Suppressor macrophage (primary cell): ENCODE results near the gene CAPN9.
"Not testable (repeated sequence)": the region's sequence is repeated elsewhere in the genome, so short reads cannot be mapped to it uniquely, and the experiment has no call there.

Experiments used
- DNase-seq, 4 experiments: peaks; one replicate each; pipeline ENCODE4 v3.0.0-alpha.2; 2020 to 2022

The CAPN9 gene

DNA sequence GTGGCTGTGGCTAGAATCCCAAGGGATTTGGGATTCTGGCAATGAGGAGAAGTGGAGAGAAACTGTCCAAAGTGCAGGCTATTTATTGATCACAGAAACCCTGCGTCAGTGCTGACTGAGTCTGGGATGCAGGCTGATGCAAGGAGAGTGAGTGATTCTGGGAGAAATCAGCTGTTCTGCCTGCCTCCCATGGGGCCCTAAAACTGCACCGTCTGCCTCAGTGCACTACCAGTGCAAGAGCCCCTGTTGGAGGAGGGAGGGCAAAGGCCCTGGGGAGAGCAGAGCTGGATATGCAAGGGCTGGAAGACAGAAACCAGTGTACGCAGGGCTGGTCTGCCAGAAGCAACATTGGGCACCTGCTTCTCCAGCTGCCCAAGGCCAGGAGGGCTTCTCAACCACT, 78.6 kb downstream of the CAPN9 start:
- DNase-seq = no peak

DNA sequence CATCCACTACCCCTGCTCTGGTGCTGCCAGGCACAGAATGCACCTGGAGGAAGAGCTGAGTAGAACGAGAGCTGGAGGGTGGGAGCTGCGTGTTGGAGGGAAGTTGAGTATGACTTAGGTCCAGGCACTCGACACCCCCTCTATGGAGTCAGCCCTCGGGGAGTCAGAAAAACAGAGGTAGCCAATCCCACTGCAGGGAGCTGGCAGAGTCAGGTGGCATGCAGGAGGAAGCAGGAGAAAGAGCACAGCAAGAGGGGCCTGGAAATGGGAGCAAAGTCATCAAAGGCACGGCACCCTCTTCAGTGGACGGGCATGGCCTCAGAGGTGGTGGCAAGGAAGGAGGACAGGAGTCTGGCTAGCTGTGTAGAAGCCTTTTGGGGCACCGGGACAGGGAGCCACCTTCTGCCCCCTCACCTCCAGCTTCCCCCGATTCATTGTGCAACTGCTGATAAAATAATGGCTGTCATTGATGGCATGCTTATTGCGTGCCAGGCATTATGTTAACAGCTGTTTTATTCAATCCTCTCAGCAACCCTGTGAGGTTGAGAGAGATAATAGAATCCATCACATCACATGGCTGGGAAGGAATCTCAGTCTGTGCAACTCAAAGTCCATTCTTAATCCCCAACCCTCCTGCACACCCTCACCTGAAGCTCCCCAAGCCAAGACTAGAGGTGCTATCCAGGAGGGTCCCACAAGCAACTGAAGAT, 79.1 kb downstream of the CAPN9 start:
- DNase-seq = no peak

DNA sequence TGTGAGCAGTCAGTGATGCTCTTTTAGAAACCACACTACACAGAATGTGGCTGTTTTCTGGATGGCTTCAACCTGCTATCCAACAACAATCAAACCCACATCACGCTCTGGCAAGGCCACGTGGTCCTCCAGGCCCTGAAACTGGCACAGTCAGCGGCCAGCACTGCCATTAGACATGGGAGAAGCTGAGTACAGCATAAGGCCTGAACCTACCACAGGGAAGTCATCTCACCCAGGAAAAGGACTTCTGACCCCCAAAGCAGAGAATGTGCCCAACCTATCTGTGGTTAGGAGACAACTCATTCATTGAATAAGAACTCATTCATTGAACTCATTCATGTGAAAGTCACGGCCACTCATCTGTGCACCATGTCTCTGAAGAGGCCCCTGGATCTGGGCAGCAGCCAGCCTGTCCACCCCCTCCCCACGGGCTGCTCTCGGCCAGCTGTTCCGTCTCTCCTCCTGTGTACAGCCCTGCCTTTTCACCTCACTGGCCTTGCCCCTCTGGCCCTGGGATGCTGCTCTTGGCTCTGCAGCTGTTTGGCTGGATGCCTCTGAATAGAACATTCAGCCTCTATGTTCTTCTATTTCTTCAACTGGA, 80.0 kb downstream of the CAPN9 start:
- no peak for DNase-seq

DNA sequence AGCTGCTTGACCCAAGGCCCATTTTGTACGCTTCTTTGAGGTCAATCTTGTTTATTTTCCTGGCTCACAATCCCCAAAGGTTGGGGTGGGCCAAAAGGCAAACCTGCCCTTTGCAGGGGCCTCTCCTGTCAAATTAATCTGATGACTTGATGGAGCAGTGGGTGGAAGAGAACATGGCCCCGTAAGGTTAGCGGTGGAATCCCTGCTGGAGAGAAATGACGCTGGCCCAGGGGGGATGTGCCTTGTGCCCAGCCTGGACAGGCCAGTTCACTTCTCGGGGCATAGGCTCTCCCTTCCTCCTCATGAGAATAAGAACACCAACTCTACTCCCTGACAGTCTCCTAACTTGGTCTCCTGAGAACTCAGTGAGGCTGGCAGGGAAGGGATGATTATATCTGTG, 80.6 kb downstream of the CAPN9 start:
- no peak for DNase-seq

DNA sequence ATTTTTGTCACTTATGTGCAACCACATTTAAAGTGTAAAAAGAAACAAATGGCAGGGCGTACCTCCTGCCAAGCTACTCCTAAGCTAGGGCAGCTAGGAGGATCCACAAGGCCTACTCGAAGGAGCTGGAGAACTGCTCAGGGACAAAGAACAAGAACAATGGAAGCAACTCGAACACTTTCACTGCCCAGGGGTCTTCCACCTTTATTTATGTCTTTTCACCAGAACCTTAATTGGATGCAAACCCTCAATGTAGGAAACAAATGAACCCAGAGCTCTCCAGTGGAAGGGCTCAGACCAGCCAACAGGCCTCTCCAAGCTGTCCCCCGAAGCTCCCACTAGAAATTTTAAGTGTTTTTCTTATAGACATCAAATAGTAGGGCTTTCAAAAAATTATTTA, 81.2 kb downstream of the CAPN9 start:
- DNase-seq = no peak

DNA sequence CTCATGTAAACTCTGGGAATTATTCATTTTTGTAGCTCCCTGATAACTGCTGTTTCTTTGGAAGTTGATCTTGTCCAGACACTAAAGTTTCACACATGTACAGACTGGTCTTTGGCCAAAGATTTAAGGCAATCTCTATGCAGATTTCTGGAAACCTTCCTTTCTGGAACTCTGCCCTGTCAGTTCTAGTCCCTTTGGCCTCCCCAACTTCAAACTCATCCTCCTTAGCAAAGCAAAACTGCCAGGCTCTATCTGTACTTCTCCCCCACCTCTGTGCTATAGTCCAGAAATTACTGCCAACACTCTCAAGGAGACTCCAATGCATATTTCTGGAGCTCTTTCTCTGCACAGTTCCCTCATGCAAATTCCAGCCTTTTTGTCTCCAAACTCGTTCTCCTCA, 84.6 kb downstream of the CAPN9 start:
- DNase-seq = no peak

DNA sequence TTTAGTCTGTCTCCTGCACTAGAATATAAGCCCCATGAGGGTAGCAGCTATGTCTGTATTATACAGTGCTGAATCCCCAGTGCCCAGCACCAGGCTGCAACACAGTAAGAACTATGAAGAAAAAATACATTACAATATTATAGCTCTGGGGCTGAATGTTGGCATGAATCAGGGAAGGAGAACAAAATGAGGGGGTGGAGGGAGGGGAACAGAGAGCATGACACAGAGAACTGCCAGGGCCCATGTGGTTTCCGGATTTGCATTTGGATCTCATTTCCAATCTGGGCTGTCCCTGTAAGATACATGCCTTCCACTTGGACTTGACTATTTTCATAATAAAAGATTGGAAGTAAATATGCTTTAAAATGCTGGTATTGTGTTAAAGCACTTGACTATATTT, 85.3 kb downstream of the CAPN9 start:
- DNase-seq = peak in 3 of 4 experiments; percentile 9 to 25 (median 20)

DNA sequence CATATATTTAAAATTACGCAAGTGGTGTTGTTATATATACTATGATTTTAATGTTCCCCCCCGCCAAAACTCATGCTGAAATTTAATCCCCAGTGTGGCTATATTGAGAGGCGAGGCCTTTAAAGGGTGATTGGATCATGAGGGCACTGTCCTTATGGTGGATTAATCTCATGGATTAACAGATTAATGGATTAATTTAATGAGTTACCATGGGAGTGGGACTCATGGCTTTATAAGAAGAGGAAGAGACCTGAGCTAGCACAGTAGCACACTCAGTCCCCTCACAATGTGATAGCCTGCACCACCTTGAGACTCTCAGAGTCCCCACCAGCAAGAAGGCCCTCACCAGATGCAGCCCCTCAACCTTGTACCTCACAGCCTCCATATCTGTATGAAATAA, 86.3 kb downstream of the CAPN9 start:
- DNase-seq = no peak

DNA sequence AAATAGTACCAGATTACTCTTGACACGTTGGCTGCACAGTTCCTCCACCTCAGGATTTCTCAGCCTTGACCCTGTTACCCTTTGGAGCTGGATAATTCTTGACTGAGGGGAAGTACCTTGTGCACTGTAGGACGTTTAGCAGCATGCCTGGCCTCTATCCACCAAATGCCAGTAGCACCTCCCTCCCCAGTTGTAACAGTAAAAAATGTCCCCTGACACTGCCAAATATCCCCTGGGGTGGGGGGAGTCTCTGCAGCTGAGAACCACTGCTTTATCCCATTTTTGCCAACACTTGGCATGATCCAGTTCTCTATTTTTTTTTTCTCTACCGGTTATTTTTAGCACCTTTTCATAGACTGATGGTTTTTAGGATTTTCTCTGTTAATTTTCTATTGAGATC, 87.1 kb downstream of the CAPN9 start:
- no peak for DNase-seq

DNA sequence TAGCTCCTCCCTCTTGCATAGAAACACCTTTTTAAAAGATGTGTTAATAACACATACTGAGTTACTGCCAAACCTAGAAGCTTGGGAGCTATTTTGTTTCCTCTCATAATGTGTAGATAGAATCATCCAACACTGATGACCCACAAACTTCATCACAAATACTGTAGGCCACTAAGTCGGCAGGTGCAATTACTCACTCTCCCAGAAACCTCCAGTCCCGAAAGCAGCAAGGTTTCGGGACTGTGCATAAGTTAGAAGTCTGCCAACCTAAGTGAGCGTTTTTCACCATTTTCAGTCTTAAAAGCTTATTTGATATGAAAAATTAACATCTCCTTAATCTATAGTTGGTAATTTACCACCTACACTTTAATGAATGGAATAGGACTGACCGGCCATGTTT, 89.2 kb downstream of the CAPN9 start:
- no peak for DNase-seq

DNA sequence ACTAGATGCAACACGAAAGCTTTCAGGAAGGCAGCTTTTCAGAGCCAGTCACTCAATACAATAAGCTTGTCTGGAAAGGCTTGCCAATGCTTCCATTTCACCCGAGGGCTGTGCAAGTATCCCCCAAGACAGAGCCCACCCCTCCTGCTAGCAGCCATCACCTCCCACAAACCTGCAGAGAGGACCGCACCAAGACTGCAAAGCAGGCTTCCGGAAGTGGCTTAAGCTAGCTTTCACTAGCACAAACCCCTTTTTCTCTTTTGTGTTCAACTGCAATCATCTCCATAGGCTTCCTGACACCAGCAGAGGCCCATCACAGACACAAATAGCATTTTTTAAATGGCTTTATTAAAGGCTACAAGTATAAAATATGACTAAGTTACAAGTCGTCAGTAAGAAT, 89.6 kb downstream of the CAPN9 start:
- no peak for DNase-seq

DNA sequence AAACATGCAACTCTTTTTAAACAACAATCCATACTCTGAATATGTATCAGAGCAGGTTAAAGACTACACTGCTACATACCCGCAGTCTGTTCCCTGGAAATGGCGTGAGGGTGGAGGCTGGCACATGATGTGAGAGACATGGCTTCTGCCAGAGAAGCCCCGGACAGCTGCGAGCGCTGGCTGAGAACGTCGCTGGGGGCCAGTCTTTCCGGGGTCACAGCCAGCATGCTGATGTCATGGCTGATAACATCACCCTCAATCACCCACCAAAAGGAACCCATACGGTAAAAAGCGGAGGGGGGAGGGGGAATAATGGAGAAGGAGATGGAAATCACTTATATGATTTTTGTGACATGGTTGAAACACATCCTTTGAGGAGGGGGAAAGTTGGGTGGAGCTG, 92.0 kb downstream of the CAPN9 start:
- DNase-seq = no peak

DNA sequence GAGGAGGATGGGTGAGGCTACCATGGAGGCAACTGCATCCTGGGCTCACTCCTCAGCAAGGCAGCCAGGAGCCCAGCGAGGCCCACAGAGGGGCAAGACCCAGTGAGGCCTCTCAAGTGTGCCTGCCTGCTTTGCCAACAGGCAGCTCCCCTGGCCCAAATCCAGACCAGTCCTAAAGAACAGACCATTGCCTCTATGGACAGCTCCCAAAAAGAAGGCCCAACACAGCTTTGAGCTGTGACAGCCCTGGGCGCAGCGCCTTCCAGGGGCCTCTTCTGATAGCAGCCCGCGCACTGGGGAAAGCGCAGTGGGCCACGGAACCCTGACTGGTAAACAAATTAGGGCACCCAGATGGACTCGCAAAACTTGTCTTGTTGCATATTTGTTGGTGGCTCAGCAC, 95.6 kb downstream of the CAPN9 start:
- no peak for DNase-seq

DNA sequence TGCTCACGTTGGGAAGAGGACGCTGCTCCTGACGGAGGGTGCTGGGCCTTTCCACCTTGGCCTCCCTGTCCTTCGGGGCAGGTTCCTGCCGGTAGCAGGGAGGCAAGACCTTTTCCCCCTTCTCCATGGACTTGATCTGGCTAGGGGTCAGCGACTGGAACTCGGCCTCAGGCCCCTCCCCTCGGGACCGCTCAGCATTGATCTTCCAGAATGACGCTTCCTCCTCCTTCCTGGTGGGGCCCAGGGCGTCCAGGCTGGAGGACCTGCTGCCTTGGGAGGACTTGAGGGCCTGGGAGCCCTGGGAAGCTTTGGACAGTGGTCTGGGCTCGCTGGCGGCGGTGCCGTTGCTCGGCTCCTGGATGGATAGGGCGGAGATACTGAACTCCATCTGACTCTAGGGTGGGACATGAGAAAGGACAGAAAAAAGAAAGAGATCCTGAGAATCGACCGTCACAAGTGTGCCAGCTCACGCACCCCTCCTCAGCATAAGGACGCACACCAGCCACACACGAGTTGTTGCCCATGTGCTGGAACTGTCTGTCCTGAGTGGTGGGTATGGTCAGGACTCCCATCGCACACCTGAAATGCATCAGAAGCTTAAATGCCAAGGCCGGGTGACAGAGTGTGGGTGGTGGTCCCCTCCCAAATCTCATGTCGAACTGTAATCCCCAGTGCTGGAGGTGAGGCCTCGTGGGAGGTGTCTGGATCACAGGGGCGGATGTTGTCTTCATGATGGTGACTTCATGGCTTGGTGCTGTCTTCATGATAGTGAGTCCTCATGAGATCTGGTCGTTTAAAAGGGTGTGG, 96.5 kb downstream of the CAPN9 start:
- no peak for DNase-seq

DNA sequence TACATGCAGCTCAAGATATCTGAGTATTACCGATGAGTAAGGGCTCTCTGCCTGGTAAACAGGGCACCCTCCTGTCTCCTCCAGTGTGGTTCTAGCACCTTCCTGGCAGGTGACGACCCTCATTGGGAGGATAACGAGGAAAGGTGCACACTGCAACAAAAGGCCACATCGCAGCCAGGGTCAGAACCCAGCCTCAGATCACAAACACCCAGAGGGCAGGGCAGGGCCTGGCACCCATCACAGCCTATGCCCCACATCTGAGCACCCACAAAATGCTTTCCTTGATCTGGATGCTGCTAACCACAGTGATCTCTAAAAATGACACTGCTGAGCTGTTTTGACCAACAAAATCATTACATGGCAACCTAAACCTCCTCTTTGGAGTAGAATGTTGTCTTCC, 97.4 kb downstream of the CAPN9 start:
- DNase-seq = no peak

DNA sequence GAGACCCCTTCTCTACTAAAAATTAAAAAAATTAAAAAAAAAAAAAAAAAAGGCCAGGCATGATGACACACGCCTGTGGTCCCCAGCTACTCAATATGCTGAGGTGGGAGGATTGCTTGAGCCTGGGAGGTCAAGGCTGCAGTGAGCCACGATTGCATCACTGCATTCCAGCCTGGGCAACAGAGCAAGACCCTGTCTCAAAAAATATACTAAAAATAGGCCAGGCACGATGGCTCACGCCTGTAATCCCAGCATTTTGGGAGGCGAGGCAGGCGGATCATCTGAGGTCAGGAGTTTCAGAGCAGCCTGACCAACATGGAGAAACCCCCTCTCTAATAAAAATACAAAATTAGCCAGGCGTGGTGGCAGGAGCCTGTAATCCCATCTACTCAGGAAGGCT, 98.0 kb downstream of the CAPN9 start:
- not testable (repeated sequence) for DNase-seq

DNA sequence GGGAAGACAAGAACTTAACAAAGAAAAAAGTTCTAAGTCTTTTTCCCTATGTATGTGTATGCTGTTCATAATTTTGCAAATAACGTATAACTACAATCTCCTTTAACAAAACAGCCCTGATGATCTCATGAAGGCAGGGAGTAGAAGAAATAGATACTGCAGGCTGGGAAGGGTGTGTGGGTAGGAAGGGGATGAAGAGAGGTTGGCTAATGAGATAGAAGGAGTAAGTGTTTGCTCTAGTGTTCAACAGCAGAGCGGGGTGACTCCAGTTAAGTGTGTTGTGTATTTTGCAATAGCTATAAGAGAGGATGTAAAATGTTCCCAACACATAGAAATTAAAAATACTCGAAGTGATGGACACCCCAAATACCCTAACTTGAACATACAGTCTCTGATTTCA, 101.0 kb downstream of the CAPN9 start:
- no peak for DNase-seq

DNA sequence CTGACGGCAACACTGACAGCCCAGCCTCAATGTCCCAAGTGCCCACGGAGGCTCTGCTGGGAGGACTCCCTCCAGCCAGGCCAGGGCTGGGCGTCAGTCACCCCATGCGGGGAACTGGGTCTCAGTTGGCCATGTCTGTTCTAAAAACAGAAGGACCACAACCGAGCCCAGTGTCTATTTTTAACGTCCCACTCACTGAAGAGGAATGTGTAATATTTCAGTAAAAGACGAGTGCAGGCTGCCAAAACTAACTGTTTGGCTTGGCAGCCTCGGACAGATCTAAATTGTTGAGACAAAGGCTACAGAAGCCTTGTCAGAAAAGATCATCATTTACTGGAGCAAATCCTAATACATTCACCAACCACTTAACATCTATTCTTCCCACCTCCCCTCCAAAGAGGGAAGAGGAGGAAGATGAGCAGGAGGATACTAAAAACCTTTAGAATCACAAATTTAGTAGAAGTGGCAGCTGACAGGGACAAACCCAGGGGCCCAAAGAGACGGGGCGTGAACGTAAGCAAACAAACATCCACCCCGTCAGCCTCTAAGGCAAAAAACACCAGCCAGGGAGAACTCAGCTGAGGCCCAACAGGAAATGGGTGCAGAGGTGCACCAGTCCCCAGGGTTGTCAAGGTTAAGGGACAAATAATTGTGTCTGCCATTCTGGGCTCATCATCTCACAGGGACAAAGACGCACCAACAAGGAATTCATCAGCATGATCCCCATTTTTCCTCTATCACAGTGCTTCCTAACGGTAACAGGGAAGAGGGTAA, 102.5 kb downstream of the CAPN9 start:
- no peak for DNase-seq

DNA sequence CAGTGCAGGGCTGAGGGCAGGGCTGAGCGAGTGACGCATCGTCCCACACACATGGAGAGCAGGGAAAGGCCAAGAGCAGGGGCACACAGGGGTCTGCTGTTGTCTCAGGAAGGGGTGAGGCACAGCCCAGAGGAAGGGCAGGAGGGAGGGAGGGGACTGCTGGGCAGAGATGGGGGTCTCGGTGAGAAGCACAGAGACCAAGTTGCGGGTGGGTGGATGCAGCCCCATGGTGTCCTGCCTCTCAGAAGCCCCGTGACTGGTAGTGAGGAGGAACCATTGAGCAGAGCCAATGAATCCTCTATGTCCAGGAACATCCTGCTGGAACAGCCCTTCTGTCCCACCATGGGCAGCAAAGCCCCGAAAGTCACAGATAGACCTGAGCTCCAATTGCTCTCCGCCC, 103.4 kb downstream of the CAPN9 start:
- DNase-seq = no peak

DNA sequence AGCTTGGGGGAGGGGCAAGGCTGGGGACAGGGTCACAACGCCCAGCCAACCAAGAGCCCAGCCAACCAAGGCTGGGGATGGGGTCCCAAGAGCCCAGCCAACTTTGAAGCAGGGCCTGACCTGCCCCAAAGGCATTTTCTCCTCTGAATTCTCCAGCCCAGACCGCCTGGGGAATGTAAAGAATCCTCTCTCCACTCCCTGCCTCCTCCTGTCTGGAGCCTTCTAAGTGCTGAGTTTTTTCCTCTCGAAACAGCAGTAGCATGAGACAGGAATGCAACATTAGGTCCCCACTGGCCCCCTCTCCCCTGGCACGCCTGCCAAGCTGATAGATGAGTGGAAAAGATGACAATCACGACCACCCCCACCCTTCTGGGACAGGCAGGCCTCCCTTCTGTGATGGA, 104.1 kb downstream of the CAPN9 start:
- DNase-seq = no peak
